Effector memory CD4-positive, alpha-beta T cell (primary cell): Measurements from ENCODE around the gene LMBR1L.
A peak's percentile ranks its signal among the peaks of the same experiment; 100 is the strongest.

ENCODE experiments used
- DNase-seq, 3 donors: peaks; one replicate each; pipeline ENCODE4 v3.0.0-alpha.2; 2020
- H3K27ac ChIP-seq: 2 replicates; pipeline ENCODE4 v1.7.0; 2013; ENCODE audit warnings: mild to moderate bottlenecking, low read length, moderate library complexity; ENCODE audit not compliant: insufficient read depth, poor library complexity, severe bottlenecking
- H3K27me3 ChIP-seq: replicated peaks from 2 replicates; pipeline ENCODE4 v1.7.0; 2013; ENCODE audit warnings: mild to moderate bottlenecking, low read length; ENCODE audit not compliant: insufficient read depth, control insufficient read depth, poor library complexity, severe bottlenecking
- H3K36me3 ChIP-seq: 2 replicates; pipeline ENCODE4 v1.7.0; 2013; ENCODE audit warnings: mild to moderate bottlenecking, low read length, moderate library complexity; ENCODE audit not compliant: control insufficient read depth, insufficient read depth
- H3K4me1 ChIP-seq: 2 replicates; pipeline ENCODE4 v1.7.0; 2013; ENCODE audit warnings: low read length, mild to moderate bottlenecking; ENCODE audit not compliant: control insufficient read depth, insufficient read depth, poor library complexity, severe bottlenecking
- H3K4me3 ChIP-seq: 2 replicates; pipeline ENCODE4 v1.7.0; 2013; ENCODE audit warnings: low read length, low read depth, mild to moderate bottlenecking; ENCODE audit not compliant: insufficient read depth, poor library complexity, severe bottlenecking
- H3K9me3 ChIP-seq: 2 replicates; pipeline ENCODE4 v1.7.0; 2013; ENCODE audit warnings: mild to moderate bottlenecking, low read length, moderate library complexity; ENCODE audit not compliant: control insufficient read depth

LMBR1L gene

GRCh38 chr12:49121047-49121696 is 10.5 kb upstream of the LMBR1L start:
- Histone ChIP-seq H3K27ac (no peak overlapping the region), H3K27me3 (no peaks in the 10 kb centered on the region), H3K4me1 (no peaks in the 10 kb centered on the region), H3K36me3 (no peaks in the 10 kb centered on the region), H3K9me3 (no peaks in the 10 kb centered on the region), H3K4me3 (no peak overlapping the region)
- DNase-seq: no peak

GRCh38 chr12:49111206-49111605 is 559 bp upstream of the LMBR1L start:
- peak overlapping the region; percentile 19 for H3K4me3 ChIP-seq
- no peaks in the 10 kb centered on the region for H3K27me3 ChIP-seq
- H3K9me3 ChIP-seq: no peaks in the 10 kb centered on the region
- no peak for DNase-seq
- H3K27ac ChIP-seq: peak overlapping the region; percentile 67
- peaks cover 14% of the 10 kb centered on the region for H3K36me3 ChIP-seq
- H3K4me1 ChIP-seq: peaks cover 20% of the 10 kb centered on the region

GRCh38 chr12:49109641-49110463 is 795 bp downstream of the LMBR1L start:
- H3K4me1 ChIP-seq: peaks cover 20% of the 10 kb centered on the region
- peak overlapping the region; percentile 99 for H3K4me3 ChIP-seq
- no peaks in the 10 kb centered on the region for H3K9me3 ChIP-seq
- DNase-seq: no peak
- H3K27ac ChIP-seq: peak overlapping the region; percentile 92
- no peaks in the 10 kb centered on the region for H3K27me3 ChIP-seq
- peaks cover 27% of the 10 kb centered on the region for H3K36me3 ChIP-seq

GRCh38 chr12:49108958-49109404 is 1.7 kb downstream of the LMBR1L start:
- H3K4me1 ChIP-seq: peaks cover 20% of the 10 kb centered on the region
- H3K27ac ChIP-seq: peak overlapping the region; percentile 92
- H3K36me3 ChIP-seq: peaks cover 36% of the 10 kb centered on the region
- peak overlapping the region; percentile 99 for H3K4me3 ChIP-seq
- DNase-seq: no peak
- H3K9me3 ChIP-seq: no peaks in the 10 kb centered on the region
- H3K27me3 ChIP-seq: no peaks in the 10 kb centered on the region

GRCh38 chr12:49105504-49106084 is 5.1 kb downstream of the LMBR1L start:
- H3K36me3 ChIP-seq: peaks cover 68% of the 10 kb centered on the region
- no peaks in the 10 kb centered on the region for H3K27me3 ChIP-seq
- peaks cover 15% of the 10 kb centered on the region for H3K4me1 ChIP-seq
- no peaks in the 10 kb centered on the region for H3K9me3 ChIP-seq
- H3K4me3 ChIP-seq: no peak overlapping the region
- no peak overlapping the region for H3K27ac ChIP-seq
- DNase-seq: no peak

GRCh38 chr12:49104822-49105221 is 5.8 kb downstream of the LMBR1L start:
- DNase-seq: no peak
- H3K27ac ChIP-seq: no peak overlapping the region
- no peaks in the 10 kb centered on the region for H3K27me3 ChIP-seq
- H3K9me3 ChIP-seq: no peaks in the 10 kb centered on the region
- H3K36me3 ChIP-seq: peaks cover 76% of the 10 kb centered on the region
- H3K4me3 ChIP-seq: no peak overlapping the region
- H3K4me1 ChIP-seq: peaks cover 14% of the 10 kb centered on the region

GRCh38 chr12:49100380-49100779 is 10.3 kb downstream of the LMBR1L start:
- peaks cover 68% of the 10 kb centered on the region for H3K36me3 ChIP-seq
- DNase-seq: no peak
- no peak overlapping the region for H3K27ac ChIP-seq
- H3K4me3 ChIP-seq: no peak overlapping the region
- H3K27me3 ChIP-seq: no peaks in the 10 kb centered on the region
- H3K4me1 ChIP-seq: no peaks in the 10 kb centered on the region
- no peaks in the 10 kb centered on the region for H3K9me3 ChIP-seq

GRCh38 chr12:49098703-49099102 is 11.9 kb downstream of the LMBR1L start:
- H3K27me3 ChIP-seq: peaks cover 14% of the 10 kb centered on the region
- peaks cover 12% of the 10 kb centered on the region for H3K4me1 ChIP-seq
- peaks cover 51% of the 10 kb centered on the region for H3K36me3 ChIP-seq
- H3K4me3 ChIP-seq: no peak overlapping the region
- no peak for DNase-seq
- H3K27ac ChIP-seq: no peak overlapping the region
- no peaks in the 10 kb centered on the region for H3K9me3 ChIP-seq

- Histone ChIP-seq H3K27me3 (peaks cover 21% of the 10 kb centered on the region), H3K9me3 (no peaks in the 10 kb centered on the region), H3K27ac (no peak overlapping the region), H3K36me3 (peaks cover 46% of the 10 kb centered on the region), H3K4me3 (no peak overlapping the region), H3K4me1 (peaks cover 15% of the 10 kb centered on the region)
- DNase-seq: peak in 2 of 3 donors; percentile 30 to 42
Measured at GRCh38 chr12:49098035-49098451, 12.6 kb downstream of the LMBR1L start.

- H3K9me3 ChIP-seq: no peaks in the 10 kb centered on the region
- H3K36me3 ChIP-seq: peaks cover 39% of the 10 kb centered on the region
Measured at GRCh38 chr12:49097381-49097780, 13.3 kb downstream of the LMBR1L start.

More at GRCh38 chr12:49097381-49097780, 13.3 kb downstream of the LMBR1L start:
- Histone ChIP-seq H3K4me3 (no peak overlapping the region), H3K4me1 (peaks cover 15% of the 10 kb centered on the region), H3K27me3 (peaks cover 27% of the 10 kb centered on the region), H3K27ac (no peak overlapping the region)
- DNase-seq: no peak
